HUES48 (cell line): ENCODE data around the gene ANKRD28.

Source experiments
- H3K27ac ChIP-seq: one replicate; pipeline ENCODE4 v1.7.0; 2013; ENCODE audit warnings: low read depth, low read length, inconsistent platforms
- H3K27me3 ChIP-seq: 2 replicates; pipeline ENCODE4 v1.6.1; 2013; ENCODE audit warnings: mild to moderate bottlenecking, low read length; ENCODE audit not compliant: control insufficient read depth, insufficient read depth
- H3K36me3 ChIP-seq: 2 replicates; pipeline ENCODE4 v1.6.1; 2013; ENCODE audit warnings: low read length; ENCODE audit not compliant: control insufficient read depth, insufficient read depth
- H3K4me1 ChIP-seq: 2 replicates; pipeline ENCODE4 v1.6.1; 2013; ENCODE audit warnings: mild to moderate bottlenecking, low read length; ENCODE audit not compliant: control insufficient read depth, insufficient read depth
- H3K4me3 ChIP-seq: 2 replicates; pipeline ENCODE4 v1.5.1; 2013; ENCODE audit warnings: mild to moderate bottlenecking, low read depth, low read length
- H3K9ac ChIP-seq: 2 replicates; pipeline ENCODE4 v1.6.1; 2013; ENCODE audit warnings: mild to moderate bottlenecking, low read depth, low read length, moderate library complexity
- H3K9me3 ChIP-seq: 2 replicates; pipeline ENCODE4 v1.6.1; 2013; ENCODE audit warnings: low read length; ENCODE audit not compliant: control insufficient read depth, insufficient read depth

Gene ANKRD28

GRCh38 chr3:15665510-15666150 is 132.1 kb downstream of the ANKRD28 start:
- H3K36me3 ChIP-seq = peaks cover 20% of the 10 kb centered on the region
- no peak overlapping the region for H3K4me3 ChIP-seq
- H3K27me3 ChIP-seq = no peaks in the 10 kb centered on the region
- peaks cover 16% of the 10 kb centered on the region; the same call in 1 of the 2 replicates for H3K4me1 ChIP-seq
- no peak overlapping the region for H3K27ac ChIP-seq
- H3K9me3 ChIP-seq = no peaks in the 10 kb centered on the region
- no peak overlapping the region for H3K9ac ChIP-seq

DNA sequence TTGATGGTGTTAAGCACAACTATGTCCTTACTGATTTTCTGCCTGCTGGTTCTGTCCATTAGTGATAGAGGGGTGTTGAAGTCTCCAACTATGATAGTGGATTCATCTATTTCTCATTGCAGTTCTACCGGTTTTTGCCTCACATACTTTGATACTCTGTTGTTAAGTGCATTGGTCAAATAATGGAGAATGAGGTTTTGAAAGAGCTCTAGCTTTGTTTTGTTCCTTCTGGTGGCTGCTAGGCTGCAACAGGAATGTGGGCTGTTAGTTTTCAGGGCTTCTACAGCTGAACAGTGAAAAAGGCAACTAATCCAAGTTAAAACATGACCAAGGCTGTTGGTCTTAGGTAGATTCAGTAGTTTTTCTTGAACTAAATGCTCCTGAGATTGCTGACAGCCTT is 133.6 kb downstream of the ANKRD28 start:
- H3K27ac ChIP-seq = no peak overlapping the region
- peaks cover 7% of the 10 kb centered on the region for H3K36me3 ChIP-seq
- no peaks in the 10 kb centered on the region for H3K27me3 ChIP-seq
- H3K4me1 ChIP-seq = peaks cover 7% of the 10 kb centered on the region; the same call in 1 of the 2 replicates
- no peaks in the 10 kb centered on the region for H3K9me3 ChIP-seq
- no peak overlapping the region for H3K4me3 ChIP-seq
- H3K9ac ChIP-seq = no peak overlapping the region

DNA sequence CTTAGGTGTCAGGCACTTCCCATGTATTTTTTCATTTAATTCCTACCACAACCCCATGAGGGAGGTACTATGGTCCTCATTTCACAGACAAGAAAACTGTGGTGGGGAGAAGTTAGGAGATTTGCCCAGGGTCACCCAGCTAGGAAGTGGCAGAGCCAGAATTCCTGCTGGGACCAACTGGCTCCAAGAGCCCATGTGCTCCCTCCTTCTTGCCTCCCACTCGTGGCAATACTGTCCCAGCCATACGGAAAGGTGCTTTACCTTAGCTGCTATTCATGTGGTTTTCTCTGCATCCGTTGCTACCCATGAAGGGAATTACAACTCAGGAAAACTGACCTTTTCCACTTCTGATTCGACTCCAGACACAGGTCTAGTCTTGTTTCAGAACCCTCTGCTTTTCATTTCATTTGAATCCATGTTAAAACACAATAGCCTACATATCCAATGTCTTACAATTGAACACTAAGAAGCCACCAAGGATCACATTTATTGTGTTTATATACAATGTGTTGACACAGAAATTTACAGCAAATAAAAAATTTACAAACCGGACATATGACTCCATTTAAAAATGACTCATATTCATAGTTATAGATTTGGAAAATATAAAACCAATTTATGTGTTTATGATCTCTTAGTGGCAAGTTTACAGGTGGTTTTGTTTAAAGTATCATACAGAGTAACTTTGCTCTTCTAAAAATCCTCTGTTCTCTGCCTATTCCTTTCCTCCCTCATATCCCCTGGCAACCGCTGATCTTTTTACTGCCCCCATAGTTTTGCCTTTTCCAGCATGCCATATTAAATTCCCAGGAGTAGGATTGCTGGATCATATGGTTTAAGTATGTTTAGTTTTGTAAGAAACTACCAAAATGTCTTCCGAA is 137.5 kb downstream of the ANKRD28 start:
- Histone ChIP-seq H3K4me1 (no peaks in the 10 kb centered on the region), H3K27ac (no peak overlapping the region), H3K9me3 (peaks cover 19% of the 10 kb centered on the region), H3K4me3 (no peak overlapping the region), H3K9ac (no peak overlapping the region), H3K27me3 (no peaks in the 10 kb centered on the region), H3K36me3 (no peaks in the 10 kb centered on the region)

- no peaks in the 10 kb centered on the region for H3K4me1 ChIP-seq
- no peak overlapping the region for H3K4me3 ChIP-seq
- H3K27ac ChIP-seq = no peak overlapping the region
- H3K9ac ChIP-seq = no peak overlapping the region
- no peaks in the 10 kb centered on the region for H3K36me3 ChIP-seq
- H3K9me3 ChIP-seq = peaks cover 19% of the 10 kb centered on the region
- H3K27me3 ChIP-seq = no peaks in the 10 kb centered on the region
Observed at GRCh38 chr3:15659254-15659975, 138.4 kb downstream of the ANKRD28 start.

DNA sequence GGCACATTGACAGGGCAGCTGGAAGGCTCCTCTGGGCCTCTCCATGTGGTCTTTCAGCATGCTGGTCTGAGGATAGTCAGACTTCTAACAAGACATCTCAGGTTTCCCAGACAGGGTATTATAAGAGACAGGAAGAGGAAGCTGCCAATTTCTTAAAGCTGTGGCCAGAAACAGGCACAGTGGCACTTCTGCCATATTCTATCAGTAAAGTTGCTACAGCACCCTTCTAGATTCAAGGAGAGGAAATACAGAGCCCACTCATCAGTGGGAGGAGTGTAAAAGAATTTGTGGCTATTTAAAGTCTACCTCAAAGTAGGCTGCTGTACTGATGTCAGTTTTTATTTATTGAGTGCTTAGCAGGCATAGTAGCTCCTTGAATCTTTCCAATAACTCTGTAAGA is 140.8 kb downstream of the ANKRD28 start:
- Histone ChIP-seq H3K27me3 (no peaks in the 10 kb centered on the region), H3K4me3 (no peak overlapping the region), H3K27ac (no peak overlapping the region), H3K9ac (no peak overlapping the region), H3K4me1 (no peaks in the 10 kb centered on the region), H3K36me3 (no peaks in the 10 kb centered on the region), H3K9me3 (peaks cover 19% of the 10 kb centered on the region)

- Histone ChIP-seq H3K27me3 (no peaks in the 10 kb centered on the region), H3K9ac (no peak overlapping the region), H3K4me3 (no peak overlapping the region), H3K9me3 (peaks cover 19% of the 10 kb centered on the region), H3K4me1 (no peaks in the 10 kb centered on the region), H3K36me3 (no peaks in the 10 kb centered on the region), H3K27ac (no peak overlapping the region)
Observed at GRCh38 chr3:15656342-15656741, 141.4 kb downstream of the ANKRD28 start.

- Histone ChIP-seq H3K9me3 (peaks cover 19% of the 10 kb centered on the region), H3K27me3 (no peaks in the 10 kb centered on the region), H3K4me3 (no peak overlapping the region), H3K27ac (no peak overlapping the region), H3K36me3 (no peaks in the 10 kb centered on the region), H3K9ac (no peak overlapping the region), H3K4me1 (no peaks in the 10 kb centered on the region)
Observed at GRCh38 chr3:15654891-15655290, 142.9 kb downstream of the ANKRD28 start.

- Histone ChIP-seq H3K9ac (no peak overlapping the region), H3K36me3 (no peaks in the 10 kb centered on the region), H3K4me1 (no peaks in the 10 kb centered on the region), H3K27ac (no peak overlapping the region), H3K4me3 (no peak overlapping the region), H3K9me3 (peaks cover 19% of the 10 kb centered on the region), H3K27me3 (no peaks in the 10 kb centered on the region)
Observed at GRCh38 chr3:15654127-15654526, 143.7 kb downstream of the ANKRD28 start.

GRCh38 chr3:15653321-15653720 is 144.5 kb downstream of the ANKRD28 start:
- Histone ChIP-seq H3K9ac (no peak overlapping the region), H3K27ac (no peak overlapping the region), H3K4me3 (no peak overlapping the region), H3K9me3 (peaks cover 19% of the 10 kb centered on the region), H3K36me3 (no peaks in the 10 kb centered on the region), H3K4me1 (no peaks in the 10 kb centered on the region), H3K27me3 (no peaks in the 10 kb centered on the region)

GRCh38 chr3:15651396-15651795 is 146.4 kb downstream of the ANKRD28 start:
- Histone ChIP-seq H3K9me3 (peaks cover 6% of the 10 kb centered on the region), H3K27me3 (no peaks in the 10 kb centered on the region), H3K27ac (no peak overlapping the region), H3K4me1 (peaks cover 6% of the 10 kb centered on the region; the same call in 1 of the 2 replicates), H3K4me3 (no peak overlapping the region), H3K36me3 (no peaks in the 10 kb centered on the region), H3K9ac (no peak overlapping the region)

DNA sequence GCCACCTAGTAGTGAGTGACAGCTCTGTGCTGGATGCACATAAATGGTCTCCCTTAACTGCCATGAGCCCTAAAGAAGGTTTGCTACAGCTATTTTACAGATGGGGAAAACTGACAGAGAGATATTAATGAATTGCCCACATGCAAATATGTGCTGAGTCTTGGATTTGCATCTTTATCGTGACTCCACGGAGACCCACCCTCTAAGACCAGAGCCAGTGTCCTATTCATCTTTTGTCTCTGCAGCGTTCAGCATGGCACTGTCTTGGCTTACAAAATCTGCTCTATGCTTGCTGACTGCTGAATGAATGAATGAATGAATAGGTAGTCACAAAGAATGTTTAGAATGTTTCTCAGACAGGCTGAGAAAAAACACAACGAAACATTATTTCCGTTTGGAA is 147.9 kb downstream of the ANKRD28 start:
- Histone ChIP-seq H3K27me3 (no peaks in the 10 kb centered on the region), H3K4me1 (peaks cover 11% of the 10 kb centered on the region; the same call in 1 of the 2 replicates), H3K36me3 (no peaks in the 10 kb centered on the region), H3K4me3 (no peak overlapping the region), H3K9ac (no peak overlapping the region), H3K27ac (no peak overlapping the region), H3K9me3 (no peaks in the 10 kb centered on the region)
